Activated CD4-positive, alpha-beta T cell treated with anti-CD3 and anti-CD28 coated beads for 24 hours (primary cell): ENCODE results near the gene GRN.
"Not testable (repeated sequence)": the region's sequence is repeated elsewhere in the genome, so short reads cannot be mapped to it uniquely, and the experiment has no call there.

ENCODE experiments used
- DNase-seq, 2 donors: peaks; one replicate each; pipeline ENCODE4 v3.0.0-alpha.2; 2020; ENCODE audit warnings: low read depth in 2 of 2

The GRN gene

GRCh38 chr17:44321246-44322120 is 23.6 kb upstream of the GRN start:
- DNase-seq, result no peak

GRCh38 chr17:44322236-44322895 is 22.7 kb upstream of the GRN start:
- no peak for DNase-seq

- no peak for DNase-seq
These were observed 21.6 kb upstream of the GRN start for GRCh38 chr17:44323359-44324091.

GRCh38 chr17:44324092-44324570 is 21.0 kb upstream of the GRN start:
- DNase-seq, result no peak

- peak; percentile 91 to 93 for DNase-seq
These were observed 20.4 kb upstream of the GRN start, which contains the start of gene SLC25A39 for GRCh38 chr17:44324571-44325275. Gene SLC25A39, minus strand, starts transcription at chr17:44324823. Its CDS starts 1,261 bp downstream, at chr17:44323562.

- peak; percentile 80 to 86 for DNase-seq
These were observed 18.1 kb upstream of the GRN start for GRCh38 chr17:44326861-44327444.

GRCh38 chr17:44327715-44328449 is 17.2 kb upstream of the GRN start:
- no peak for DNase-seq

GRCh38 chr17:44329516-44329915 is 15.6 kb upstream of the GRN start:
- DNase-seq, result not testable (repeated sequence)

- not testable (repeated sequence) for DNase-seq
These were observed 14.8 kb upstream of the GRN start for GRCh38 chr17:44330263-44330662.

GRCh38 chr17:44331249-44331760 is 13.8 kb upstream of the GRN start:
- DNase-seq, result peak; percentile 41 to 64

GRCh38 chr17:44333371-44333770 is 11.7 kb upstream of the GRN start:
- DNase-seq, result no peak

- DNase-seq, result no peak
These were observed 10.8 kb upstream of the GRN start for GRCh38 chr17:44334315-44334714.

- DNase-seq, result no peak
These were observed 10.4 kb upstream of the GRN start for GRCh38 chr17:44334727-44335126.

GRCh38 chr17:44335564-44335963 is 9.5 kb upstream of the GRN start:
- no peak for DNase-seq

GRCh38 chr17:44335968-44336367 is 9.1 kb upstream of the GRN start:
- DNase-seq, result no peak

- DNase-seq, result no peak
These were observed 6.4 kb upstream of the GRN start for GRCh38 chr17:44338702-44339101.

- DNase-seq, result not testable (repeated sequence)
These were observed 4.5 kb upstream of the GRN start for GRCh38 chr17:44340553-44340952.

- DNase-seq, result no peak
These were observed 1.4 kb upstream of the GRN start for GRCh38 chr17:44343510-44344209.

- DNase-seq, result no peak
These were observed 438 bp downstream of the GRN start for GRCh38 chr17:44345454-44346026.
